GM12878 (cell line): ENCODE data around the gene MUSK. TPM values are rescaled to one million over a fixed set of nuclear protein-coding genes. Genes with fewer than 3 reads are reported as not detected.

ENCODE experiments used
- ATAC-seq: fragments of 200-7000 bp; cut with Tn5 transposase; 3 replicates; pipeline ENCODE4 v1.9.1; 2020; ENCODE audit warnings: mild to moderate bottlenecking, moderate library complexity
- BruUV-seq: library from RNA; stranded (reverse); fragments of 400-500 nt; replicated peaks from 2 replicates; lab custom pipeline; 2021; lab: Mats Ljungman, UMichigan
- CTCF ChIA-PET: fragments of 300-600 bp; sonication (Branson Sonifier 250); formaldehyde crosslinking; extraction: SDS; loops from one replicate; lab custom pipeline; 2021; ENCODE audit warnings: inconsistent platforms; lab: Yijun Ruan, JAX
- POLR2A ChIA-PET: fragments of 350-600 bp; formaldehyde crosslinking; extraction: SDS; loops from one replicate; lab custom pipeline; 2021; ENCODE audit warnings: inconsistent platforms; lab: Charles Lee
- RAD21 ChIA-PET: fragments of 300-600 bp; sonication (Branson Sonifier 250); formaldehyde crosslinking; loops from one replicate; lab custom pipeline; 2023; ENCODE audit warnings: antibody characterized with exemption; ENCODE audit not compliant: unreplicated experiment; lab: Charles Lee
- SMC1A ChIA-PET: fragments of 300-600 bp; sonication (Branson Sonifier 250); formaldehyde crosslinking; loops from one replicate; lab custom pipeline; 2023; ENCODE audit not compliant: unreplicated experiment, uncharacterized antibody; lab: Charles Lee
- DNase-seq: peaks from one replicate; pipeline ENCODE4 v3.0.0-alpha.2; 2011; ENCODE audit warnings: low read depth, low spot score
- FAIRE-seq: peaks from 3 replicates; lab custom pipeline; 2011; peaks lifted over from hg19 to GRCh38; lab: Jason Lieb, UNC
- H2AFZ ChIP-seq: 2 replicates; pipeline ENCODE4 v1.6.0; 2011; ENCODE audit warnings: low read depth, low read length, control low read depth; ENCODE audit not compliant: control insufficient read depth
- H3K27ac ChIP-seq: 2 replicates; pipeline ENCODE4 v1.5.1; 2011; ENCODE audit warnings: control low read depth; ENCODE audit not compliant: control insufficient read depth, insufficient read depth
- H3K27me3 ChIP-seq, 2 experiments: replicated peaks in 1 of 2; 2 replicates each; pipeline versions ENCODE4 v1.6.0 to v1.6.1; 2011; ENCODE audit warnings: low read length in 1 of 2; ENCODE audit not compliant: control insufficient read depth in 2 of 2, insufficient read depth in 2 of 2
- H3K36me3 ChIP-seq, 2 experiments: 2 replicates each; pipeline ENCODE4 v1.5.1; 2011; ENCODE audit warnings: low read length in 1 of 2; ENCODE audit not compliant: control insufficient read depth in 2 of 2, insufficient read depth in 2 of 2
- H3K4me1 ChIP-seq: 2 replicates; pipeline ENCODE4 v1.6.1; 2011; ENCODE audit warnings: mild to moderate bottlenecking, low read length, moderate library complexity, mixed read lengths; ENCODE audit not compliant: control insufficient read depth, insufficient read depth
- H3K4me2 ChIP-seq: 2 replicates; pipeline ENCODE4 v1.6.0; 2011; ENCODE audit warnings: control low read depth; ENCODE audit not compliant: control insufficient read depth, insufficient read depth
- H3K4me3 ChIP-seq: fragments of 200-600 bp; sonication (generic); 2 replicates; pipeline ENCODE4 v1.5.1; 2016
- H3K79me2 ChIP-seq: 2 replicates; pipeline ENCODE4 v1.6.0; 2011; ENCODE audit warnings: low read length; ENCODE audit not compliant: control insufficient read depth, insufficient read depth
- H3K9ac ChIP-seq: 2 replicates; pipeline ENCODE4 v1.8.0; 2011; ENCODE audit warnings: low read length, control low read depth, mixed read lengths; ENCODE audit not compliant: control insufficient read depth, insufficient read depth
- H3K9me3 ChIP-seq: replicated peaks from 3 replicates; pipeline ENCODE4 v1.5.1; 2011; ENCODE audit warnings: mild to moderate bottlenecking, low read length; ENCODE audit not compliant: control insufficient read depth, insufficient read depth
- H4K20me1 ChIP-seq: 2 replicates; pipeline ENCODE4 v1.6.0; 2011; ENCODE audit not compliant: control insufficient read depth, insufficient read depth
- BCL11A ChIP-seq: IDR thresholded peaks from 2 replicates; pipeline ENCODE4 v1.6.1; 2011; ENCODE audit warnings: low read depth, low read length
- CHD2 ChIP-seq: IDR thresholded peaks from 2 replicates; pipeline ENCODE4 v1.6.1; 2011; ENCODE audit warnings: low read depth, low read length, improper control_type of control experiment, borderline replicate concordance
- CHD4 ChIP-seq: fragments of 200-600 bp; sonication (generic); IDR thresholded peaks from 2 replicates; pipeline ENCODE4 v1.6.1; 2016; ENCODE audit warnings: mild to moderate bottlenecking
- HDAC6 ChIP-seq: fragments of 200-600 bp; sonication (generic); IDR thresholded peaks from one replicate; pipeline ENCODE4 v1.8.0; 2017; ENCODE audit warnings: antibody characterized with exemption; ENCODE audit not compliant: unreplicated experiment
- HDGF ChIP-seq: fragments of 450-650 bp; IDR thresholded peaks from 2 replicates; pipeline ENCODE4 v1.6.1; 2016; ENCODE audit warnings: antibody characterized with exemption
- IKZF2 ChIP-seq, 2 experiments: fragments of 450-650 bp; IDR thresholded peaks; 2 replicates each; pipeline ENCODE4 v1.6.1; 2017; ENCODE audit warnings: mild to moderate bottlenecking in 2 of 2, moderate library complexity in 2 of 2
- KDM1A ChIP-seq: fragments of 200-600 bp; sonication (generic); IDR thresholded peaks from 2 replicates; pipeline ENCODE4 v1.6.1; 2016; ENCODE audit warnings: borderline replicate concordance
- KLF5 ChIP-seq: fragments of 450-650 bp; IDR thresholded peaks from 2 replicates; pipeline ENCODE4 v1.6.1; 2014; ENCODE audit warnings: mild to moderate bottlenecking; ENCODE audit not compliant: partially characterized antibody
- NR2C1 ChIP-seq: fragments of 450-650 bp; IDR thresholded peaks from 2 replicates; pipeline ENCODE4 v1.6.1; 2017; ENCODE audit warnings: antibody characterized with exemption, mild to moderate bottlenecking, moderate library complexity
- POU2F2 ChIP-seq: IDR thresholded peaks from 3 replicates; pipeline ENCODE4 v1.6.1; 2011; ENCODE audit warnings: low read depth, mild to moderate bottlenecking, low read length, borderline replicate concordance
- SIX5 ChIP-seq: IDR thresholded peaks from 2 replicates; pipeline ENCODE4 v1.6.1; 2011; ENCODE audit warnings: mild to moderate bottlenecking, low read depth, low read length, moderate library complexity; ENCODE audit not compliant: severe bottlenecking
- YY1 ChIP-seq: IDR thresholded peaks from 2 replicates; pipeline ENCODE4 v1.6.1; 2011; ENCODE audit warnings: low read depth, mild to moderate bottlenecking, low read length
- ZBTB33 ChIP-seq: fragments of 450-650 bp; IDR thresholded peaks from 2 replicates; pipeline ENCODE4 v1.6.1; 2017; ENCODE audit warnings: mild to moderate bottlenecking
- ZZZ3 ChIP-seq: IDR thresholded peaks from 2 replicates; pipeline ENCODE4 v1.6.1; 2011; ENCODE audit warnings: low read depth; ENCODE audit not compliant: control insufficient read depth, insufficient read length
- in situ Hi-C: fragments of 300-500 bp; cut with MboI; formaldehyde crosslinking; loops from 9 replicates; pipeline ENCODE4 v1.14.3; 2018; ENCODE audit warnings: mixed read lengths
- intact Hi-C: fragments of 100-400 bp; cut with micrococcal nuclease; formaldehyde crosslinking; loops from one replicate; pipeline ENCODE4 v1.14.2; 2022; ENCODE audit not compliant: unreplicated experiment
- polyA plus RNA-seq, 11 experiments: library from polyadenylated mRNA; depleted of rRNA in 4 of 11; unstranded in 6 of 11; stranded (reverse) in 5 of 11; fragments of >200 nt; fragmentation: Nextera tagmentation in 4 of 11; fragmentation: Illumina TruSeq in 1 of 11; extraction: Ambion mirVana in 4 of 11; extraction: Trizol in 1 of 11; gene quantifications; 1 replicate in 1 of 11; 2 replicates in 10 of 11; pipeline versions ENCODE4 v1.2.1 to v1.2.3, GENCODE V29; 2011 to 2016; ENCODE audit warnings: inconsistent platforms in 2 of 11, missing spikeins in 2 of 11, low read depth in 1 of 11
- total RNA-seq, 4 experiments: library from RNA; depleted of rRNA in 3 of 4; stranded (reverse); fragments of >200 nt in 3 of 4; fragmentation: Illumina TruSeq in 1 of 4; extraction: Trizol in 1 of 4; gene quantifications; 2 replicates each; pipeline versions ENCODE4 v1.2.1 to v1.2.3, GENCODE V29; 2013 to 2021
- TF ChIP-seq, protein P1 (sequence below): IDR thresholded peaks from 2 replicates; pipeline ENCODE4 v1.6.1; 2011; ENCODE audit warnings: low read depth, mild to moderate bottlenecking, low read length, moderate library complexity, borderline replicate concordance; ENCODE audit errors: extremely low read depth

MUSK gene
- total and polyA plus RNA-seq, 10 of the 15 experiments (the other 5 are each of a cell fraction or from before 2014, with no cell fraction given): 0.04 to 0.19 (median 0.10) TPM; not detected in 5

GRCh38 chr9:110777876-110778215, 109.3 kb downstream of the MUSK start:
- CTCF ChIA-PET: interaction anchor here (1.2 to 2.4 kb wide), 4 partner anchors 8 to 33 kb away, joined by 3 to 6 read pairs (median 4); no protein-coding TSS in a partner anchor
- no peak for TF ChIP-seq KDM1A
- no peak for TF ChIP-seq CHD2
- TF ChIP-seq BCL11A: no peak
- no peak for TF ChIP-seq NR2C1
- TF ChIP-seq ZZZ3: no peak
- TF ChIP-seq POU2F2: no peak
- TF ChIP-seq HDGF: no peak
- no peak for TF ChIP-seq ZBTB33
- TF ChIP-seq KLF5: no peak
- TF ChIP-seq HDAC6: no peak
- no peak for TF ChIP-seq SIX5
- TF ChIP-seq, protein P1, sequence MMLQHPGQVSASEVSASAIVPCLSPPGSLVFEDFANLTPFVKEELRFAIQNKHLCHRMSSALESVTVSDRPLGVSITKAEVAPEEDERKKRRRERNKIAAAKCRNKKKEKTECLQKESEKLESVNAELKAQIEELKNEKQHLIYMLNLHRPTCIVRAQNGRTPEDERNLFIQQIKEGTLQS: no peak
- no peak for TF ChIP-seq CHD4
- no peak for TF ChIP-seq YY1
- TF ChIP-seq IKZF2 (IDR thresholded peaks at IDR 0.05): no peak
- TF ChIP-seq, all 136 proteins: peak for 0
- H3K9me3 ChIP-seq: no peaks in the 10 kb centered on the region
- ATAC-seq (no peak), FAIRE-seq (no peak), DNase-seq (no peak)
- ChIA-PET POLR2A (interaction anchor here (0.6 to 1.2 kb wide), 2 partner anchors 10 to 171 kb away, joined by 3 to 4 read pairs; no protein-coding TSS in a partner anchor), RAD21 (interaction anchor here (0.6 to 1.3 kb wide), 4 partner anchors 23 to 318 kb away, joined by 3 read pairs; no protein-coding TSS in a partner anchor), SMC1A (interaction anchor here (0.7 to 3.1 kb wide), 10 partner anchors 9 to 258 kb away, joined by 3 to 21 read pairs (median 4); no protein-coding TSS in a partner anchor)
- in situ Hi-C loops: no loop called here
- H3K79me2 ChIP-seq: no peaks in the 10 kb centered on the region
- no TSS peak for BruUV-seq
- no peaks in the 10 kb centered on the region for H3K4me1 ChIP-seq
- H3K9ac ChIP-seq: no peak overlapping the region
- H3K4me3 ChIP-seq: no peak overlapping the region
- H3K27me3 ChIP-seq: no peaks in the 10 kb centered on the region
- H3K27ac ChIP-seq: no peak overlapping the region
- H3K4me2 ChIP-seq: no peak overlapping the region
- no peak overlapping the region for H2AFZ ChIP-seq
- no peaks in the 10 kb centered on the region for H3K36me3 ChIP-seq
- no peaks in the 10 kb centered on the region for H4K20me1 ChIP-seq
- intact Hi-C loops: no loop called here
